SK-N-SH (cell line): Measurements from ENCODE around the gene EEIG1. TPM values are rescaled to one million over a fixed set of nuclear protein-coding genes. Genes with fewer than 3 reads are reported as not detected.

Experiments
- CTCF ChIA-PET: fragments of 300-600, 350-600 bp; formaldehyde crosslinking; extraction: SDS; loops from one replicate; lab custom pipeline; 2021; lab: Yijun Ruan, JAX
- POLR2A ChIA-PET: fragments of 350-600 bp; sonication (Branson Sonifier 250); formaldehyde crosslinking; extraction: SDS; loops from one replicate; lab custom pipeline; 2020; ENCODE audit warnings: antibody characterized with exemption, inconsistent platforms; lab: Yijun Ruan, JAX
- DNase-seq: peaks from one replicate; pipeline ENCODE4 v3.0.0; 2012
- H2AFZ ChIP-seq: fragments of 200-600 bp; sonication (generic); 2 replicates; pipeline ENCODE4 v1.8.1; 2016; ENCODE audit warnings: antibody characterized with exemption, mild to moderate bottlenecking, low read depth
- H3F3A ChIP-seq: fragments of 200-600 bp; sonication (generic); replicated peaks from 2 replicates; pipeline ENCODE3; 2016; ENCODE audit warnings: antibody characterized with exemption, mild to moderate bottlenecking; ENCODE audit not compliant: insufficient read depth
- H3K27ac ChIP-seq, 2 experiments: fragments of 200-500 bp in 1 of 2; fragments of 200-600 bp in 1 of 2; sonication (Bioruptor generic) in 1 of 2; sonication (generic), shearing (Covaris generic) in 1 of 2; 2 replicates each; pipeline versions ENCODE4 v1.5.1 to v1.6.1; 2014 to 2016; ENCODE audit warnings: low read depth in 2 of 2, inconsistent platforms in 1 of 2, low read length in 1 of 2, mild to moderate bottlenecking in 1 of 2, mixed read lengths in 1 of 2
- H3K27me3 ChIP-seq: fragments of 200-600 bp; sonication (generic), shearing (Covaris generic); 2 replicates; pipeline ENCODE4 v1.6.1; 2016; ENCODE audit warnings: mixed run types; ENCODE audit not compliant: insufficient read depth
- H3K36me3 ChIP-seq, 2 experiments: fragments of 200-500 bp in 1 of 2; fragments of 200-600 bp in 1 of 2; sonication (Bioruptor generic) in 1 of 2; sonication (generic) in 1 of 2; replicated peaks in 1 of 2; 2 replicates each; pipeline versions ENCODE3 to v1.5.1; 2014 to 2016; ENCODE audit warnings: low read length in 1 of 2, mild to moderate bottlenecking in 1 of 2; ENCODE audit not compliant: insufficient read depth in 2 of 2, control insufficient read depth in 1 of 2
- H3K4me1 ChIP-seq, 2 experiments: fragments of 200-500 bp in 1 of 2; fragments of 200-600 bp in 1 of 2; sonication (Bioruptor generic) in 1 of 2; sonication (generic), shearing (Covaris generic) in 1 of 2; 2 replicates each; pipeline versions ENCODE4 v1.5.1 to v1.6.1; 2014 to 2016; ENCODE audit warnings: low read depth in 1 of 2, low read length in 1 of 2, mixed run types in 1 of 2; ENCODE audit not compliant: insufficient read depth in 2 of 2, control insufficient read depth in 1 of 2
- H3K4me2 ChIP-seq: fragments of 200-600 bp; sonication (generic), shearing (Covaris generic); 2 replicates; pipeline ENCODE4 v1.6.1; 2017; ENCODE audit warnings: mixed run types
- H3K4me3 ChIP-seq, 2 experiments: fragments of 200-500 bp in 1 of 2; fragments of 200-600 bp in 1 of 2; sonication (Bioruptor generic) in 1 of 2; sonication (generic), shearing (Covaris generic) in 1 of 2; 2 replicates each; pipeline versions ENCODE4 v1.5.1 to v1.8.1; 2014 to 2016; ENCODE audit warnings: low read depth in 2 of 2, inconsistent platforms in 1 of 2, low read length in 1 of 2, mild to moderate bottlenecking in 1 of 2, mixed read lengths in 1 of 2, moderate library complexity in 1 of 2
- H3K79me2 ChIP-seq: fragments of 200-600 bp; sonication (generic); 2 replicates; pipeline ENCODE4 v1.8.1; 2017; ENCODE audit warnings: mild to moderate bottlenecking; ENCODE audit not compliant: insufficient read depth
- H3K9ac ChIP-seq: fragments of 200-600 bp; sonication (generic); 2 replicates; pipeline ENCODE4 v1.6.1; 2017; ENCODE audit warnings: mixed run types
- H3K9me2 ChIP-seq: fragments of 200-600 bp; sonication (generic); 2 replicates; pipeline ENCODE4 v1.6.1; 2017; ENCODE audit warnings: mixed run types
- H3K9me3 ChIP-seq: fragments of 200-600 bp; sonication (generic); 2 replicates; pipeline ENCODE4 v1.6.1; 2017; ENCODE audit warnings: mixed run types, mild to moderate bottlenecking, moderate library complexity
- H4K20me1 ChIP-seq: fragments of 200-600 bp; sonication (generic); 2 replicates; pipeline ENCODE4 v1.6.1; 2017; ENCODE audit warnings: mild to moderate bottlenecking, mixed run types; ENCODE audit not compliant: insufficient read depth
- ELF1 ChIP-seq: IDR thresholded peaks from 2 replicates; pipeline ENCODE4 v1.4.0; 2012
- EP300 ChIP-seq, 2 experiments: IDR thresholded peaks; 2 replicates each; pipeline versions ENCODE4 v1.4.0 to v1.6.1; 2012; ENCODE audit warnings: borderline replicate concordance in 1 of 2, low read depth in 1 of 2, low read length in 1 of 2
- EZH2phosphoT487 ChIP-seq: fragments of 200-600 bp; sonication (generic); IDR thresholded peaks from 2 replicates; pipeline ENCODE4 v1.6.1; 2017; ENCODE audit warnings: low read depth, mixed run types, mild to moderate bottlenecking, antibody characterized with exemption, moderate library complexity, borderline replicate concordance
- FOXJ3 ChIP-seq: sonication (generic); formaldehyde crosslinking; IDR thresholded peaks from 2 replicates; pipeline ENCODE4 v1.5.1; 2020; ENCODE audit warnings: mild to moderate bottlenecking, missing genetic modification reagents
- FOXM1 ChIP-seq: IDR thresholded peaks from 2 replicates; pipeline ENCODE4 v1.4.0; 2012; ENCODE audit warnings: low read depth, mild to moderate bottlenecking
- GABPA ChIP-seq: IDR thresholded peaks from 2 replicates; pipeline ENCODE4 v1.4.0; 2012; ENCODE audit warnings: low read depth, mild to moderate bottlenecking
- GATA2 ChIP-seq: sonication (generic); formaldehyde crosslinking; IDR thresholded peaks from 2 replicates; pipeline ENCODE4 v1.5.0; 2020; ENCODE audit warnings: mild to moderate bottlenecking, missing genetic modification reagents
- JUND ChIP-seq: IDR thresholded peaks from 2 replicates; pipeline ENCODE4 v1.4.0; 2012
- MEF2A ChIP-seq: IDR thresholded peaks from 2 replicates; pipeline ENCODE4 v1.4.0; 2012; ENCODE audit warnings: low read depth, borderline replicate concordance
- NFIC ChIP-seq: IDR thresholded peaks from 2 replicates; pipeline ENCODE4 v1.4.0; 2012; ENCODE audit warnings: borderline replicate concordance
- NRF1 ChIP-seq: IDR thresholded peaks from 2 replicates; pipeline ENCODE4 v1.6.1; 2012; ENCODE audit warnings: low read depth, mild to moderate bottlenecking, low read length
- RAD21 ChIP-seq: IDR thresholded peaks from 2 replicates; pipeline ENCODE4 v1.6.1; 2012; ENCODE audit warnings: mild to moderate bottlenecking, low read length
- RFX5 ChIP-seq: IDR thresholded peaks from 2 replicates; pipeline ENCODE4 v1.6.1; 2012; ENCODE audit warnings: mild to moderate bottlenecking, improper control_type of control experiment, low read length
- RXRA ChIP-seq: IDR thresholded peaks from 2 replicates; pipeline ENCODE4 v1.4.0; 2012; ENCODE audit warnings: low read depth, mild to moderate bottlenecking, borderline replicate concordance
- SIN3A ChIP-seq: IDR thresholded peaks from 2 replicates; pipeline ENCODE4 v1.6.1; 2012; ENCODE audit warnings: low read depth, mild to moderate bottlenecking, low read length, moderate library complexity, borderline replicate concordance
- SMC3 ChIP-seq: IDR thresholded peaks from 2 replicates; pipeline ENCODE4 v1.6.1; 2012; ENCODE audit warnings: low read depth, low read length, improper control_type of control experiment
- TEAD4 ChIP-seq: IDR thresholded peaks from 2 replicates; pipeline ENCODE4 v1.4.0; 2012; ENCODE audit warnings: mild to moderate bottlenecking, borderline replicate concordance; ENCODE audit not compliant: insufficient read depth
- YY1 ChIP-seq: IDR thresholded peaks from 2 replicates; pipeline ENCODE4 v1.4.0; 2012; ENCODE audit warnings: low read depth, mild to moderate bottlenecking
- WGBS: methylation state at CpG from one replicate; pipeline ENCODE4 v1.1.6; 2017; ENCODE audit warnings: low lambda C conversion rate; 5-methylcytosine and 5-hydroxymethylcytosine counted together
- polyA plus RNA-seq, 3 experiments: library from polyadenylated mRNA; depleted of rRNA; stranded (reverse); fragments of >200 nt; gene quantifications; 2 replicates each; pipeline ENCODE4 v1.2.3, GENCODE V29; 2012
- TF ChIP-seq, protein P1 (sequence below): fragments of 150-350 bp; IDR thresholded peaks from 2 replicates; pipeline ENCODE4 v1.6.1; 2017; ENCODE audit warnings: antibody characterized with exemption, low read length, low read depth, borderline replicate concordance
- TF ChIP-seq, protein P2 (sequence below): IDR thresholded peaks from 2 replicates; pipeline ENCODE4 v1.4.0; 2012; ENCODE audit warnings: low read depth, borderline replicate concordance
- TF ChIP-seq, protein P3 (sequence below): IDR thresholded peaks from 2 replicates; pipeline ENCODE4; 2012
- TF ChIP-seq, protein P4 (sequence below): IDR thresholded peaks from 2 replicates; pipeline ENCODE4 v1.4.0; 2012; ENCODE audit warnings: low read depth
- TF ChIP-seq, protein P5 (sequence below): fragments of 200-600 bp; sonication (generic); IDR thresholded peaks from 2 replicates; pipeline ENCODE4 v1.6.1; 2017; ENCODE audit warnings: antibody characterized with exemption, mild to moderate bottlenecking, moderate library complexity

The EEIG1 gene
- polyA plus RNA-seq, 1 of the 3 experiments (the other 2 are of a cell fraction) = 26.2 TPM

DNA sequence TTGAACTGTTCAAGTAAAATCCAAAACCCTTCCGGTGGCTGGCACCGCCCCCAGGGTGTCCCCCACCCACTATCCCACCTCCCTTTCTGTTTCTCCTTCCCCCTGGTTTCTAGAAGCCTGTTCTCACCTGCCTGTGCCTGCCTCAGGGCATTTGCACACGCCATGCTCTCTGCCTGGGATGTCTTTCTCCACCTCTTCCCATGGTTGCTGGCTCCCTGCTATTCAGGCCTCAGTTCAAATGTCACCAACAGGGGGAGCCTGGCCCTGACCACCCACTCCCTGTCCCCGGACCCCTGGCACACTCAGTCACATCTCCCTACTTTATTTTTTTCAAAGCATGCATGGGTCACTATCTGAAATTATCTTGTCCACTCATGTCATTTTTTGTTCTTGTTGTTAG lies 39.9 kb upstream of the EEIG1 start:
- CTCF ChIA-PET = interaction anchor here (0.6 to 6.5 kb wide), 11 partner anchors 10 to 97 kb away, joined by 3 to 35 read pairs (median 4); no protein-coding TSS in a partner anchor
- WGBS = 85% methylated on average over 4 of the region's 4 CpGs
- no peak overlapping the region for H3K27ac ChIP-seq
- H3K79me2 ChIP-seq = no peaks in the 10 kb centered on the region
- no peaks in the 10 kb centered on the region for H3K9me2 ChIP-seq
- TF ChIP-seq NRF1 (no peak), SIN3A (no peak), NFIC (no peak), RAD21 (peak; percentile 37), FOXJ3 (CRISPR knock-in tag) (no peak), FOXM1 (no peak), TEAD4 (no peak), ELF1 (no peak), RFX5 (no peak), GABPA (no peak), SMC3 (peak; percentile 6; the same call in 1 of the 2 replicates), RXRA (no peak), JUND (no peak), MEF2A (no peak), EZH2phosphoT487 (no peak), YY1 (no peak), GATA2 (CRISPR knock-in tag) (no peak), EP300 (IDR thresholded peaks at IDR 0.05; ENCODE audit: borderline replicate concordance in 1 of 2, low read depth in 1 of 2, low read length in 1 of 2) (no peak)
- TF ChIP-seq, protein P1, sequence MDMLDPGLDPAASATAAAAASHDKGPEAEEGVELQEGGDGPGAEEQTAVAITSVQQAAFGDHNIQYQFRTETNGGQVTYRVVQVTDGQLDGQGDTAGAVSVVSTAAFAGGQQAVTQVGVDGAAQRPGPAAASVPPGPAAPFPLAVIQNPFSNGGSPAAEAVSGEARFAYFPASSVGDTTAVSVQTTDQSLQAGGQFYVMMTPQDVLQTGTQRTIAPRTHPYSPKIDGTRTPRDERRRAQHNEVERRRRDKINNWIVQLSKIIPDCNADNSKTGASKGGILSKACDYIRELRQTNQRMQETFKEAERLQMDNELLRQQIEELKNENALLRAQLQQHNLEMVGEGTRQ = no peak
- TF ChIP-seq, protein P2, sequence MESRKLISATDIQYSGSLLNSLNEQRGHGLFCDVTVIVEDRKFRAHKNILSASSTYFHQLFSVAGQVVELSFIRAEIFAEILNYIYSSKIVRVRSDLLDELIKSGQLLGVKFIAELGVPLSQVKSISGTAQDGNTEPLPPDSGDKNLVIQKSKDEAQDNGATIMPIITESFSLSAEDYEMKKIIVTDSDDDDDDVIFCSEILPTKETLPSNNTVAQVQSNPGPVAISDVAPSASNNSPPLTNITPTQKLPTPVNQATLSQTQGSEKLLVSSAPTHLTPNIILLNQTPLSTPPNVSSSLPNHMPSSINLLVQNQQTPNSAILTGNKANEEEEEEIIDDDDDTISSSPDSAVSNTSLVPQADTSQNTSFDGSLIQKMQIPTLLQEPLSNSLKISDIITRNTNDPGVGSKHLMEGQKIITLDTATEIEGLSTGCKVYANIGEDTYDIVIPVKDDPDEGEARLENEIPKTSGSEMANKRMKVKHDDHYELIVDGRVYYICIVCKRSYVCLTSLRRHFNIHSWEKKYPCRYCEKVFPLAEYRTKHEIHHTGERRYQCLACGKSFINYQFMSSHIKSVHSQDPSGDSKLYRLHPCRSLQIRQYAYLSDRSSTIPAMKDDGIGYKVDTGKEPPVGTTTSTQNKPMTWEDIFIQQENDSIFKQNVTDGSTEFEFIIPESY = no peak
- TF ChIP-seq, protein P3, sequence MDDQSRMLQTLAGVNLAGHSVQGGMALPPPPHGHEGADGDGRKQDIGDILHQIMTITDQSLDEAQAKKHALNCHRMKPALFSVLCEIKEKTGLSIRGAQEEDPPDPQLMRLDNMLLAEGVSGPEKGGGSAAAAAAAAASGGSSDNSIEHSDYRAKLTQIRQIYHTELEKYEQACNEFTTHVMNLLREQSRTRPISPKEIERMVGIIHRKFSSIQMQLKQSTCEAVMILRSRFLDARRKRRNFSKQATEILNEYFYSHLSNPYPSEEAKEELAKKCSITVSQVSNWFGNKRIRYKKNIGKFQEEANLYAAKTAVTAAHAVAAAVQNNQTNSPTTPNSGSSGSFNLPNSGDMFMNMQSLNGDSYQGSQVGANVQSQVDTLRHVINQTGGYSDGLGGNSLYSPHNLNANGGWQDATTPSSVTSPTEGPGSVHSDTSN = no peak
- TF ChIP-seq, protein P4, sequence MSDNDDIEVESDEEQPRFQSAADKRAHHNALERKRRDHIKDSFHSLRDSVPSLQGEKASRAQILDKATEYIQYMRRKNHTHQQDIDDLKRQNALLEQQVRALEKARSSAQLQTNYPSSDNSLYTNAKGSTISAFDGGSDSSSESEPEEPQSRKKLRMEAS = no peak
- TF ChIP-seq, protein P5, sequence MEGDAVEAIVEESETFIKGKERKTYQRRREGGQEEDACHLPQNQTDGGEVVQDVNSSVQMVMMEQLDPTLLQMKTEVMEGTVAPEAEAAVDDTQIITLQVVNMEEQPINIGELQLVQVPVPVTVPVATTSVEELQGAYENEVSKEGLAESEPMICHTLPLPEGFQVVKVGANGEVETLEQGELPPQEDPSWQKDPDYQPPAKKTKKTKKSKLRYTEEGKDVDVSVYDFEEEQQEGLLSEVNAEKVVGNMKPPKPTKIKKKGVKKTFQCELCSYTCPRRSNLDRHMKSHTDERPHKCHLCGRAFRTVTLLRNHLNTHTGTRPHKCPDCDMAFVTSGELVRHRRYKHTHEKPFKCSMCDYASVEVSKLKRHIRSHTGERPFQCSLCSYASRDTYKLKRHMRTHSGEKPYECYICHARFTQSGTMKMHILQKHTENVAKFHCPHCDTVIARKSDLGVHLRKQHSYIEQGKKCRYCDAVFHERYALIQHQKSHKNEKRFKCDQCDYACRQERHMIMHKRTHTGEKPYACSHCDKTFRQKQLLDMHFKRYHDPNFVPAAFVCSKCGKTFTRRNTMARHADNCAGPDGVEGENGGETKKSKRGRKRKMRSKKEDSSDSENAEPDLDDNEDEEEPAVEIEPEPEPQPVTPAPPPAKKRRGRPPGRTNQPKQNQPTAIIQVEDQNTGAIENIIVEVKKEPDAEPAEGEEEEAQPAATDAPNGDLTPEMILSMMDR = peak; percentile 39
- H4K20me1 ChIP-seq = no peaks in the 10 kb centered on the region
- DNase-seq = peak; percentile 57
- POLR2A ChIA-PET = no interaction called here
- no peak overlapping the region for H3K9ac ChIP-seq
- no peaks in the 10 kb centered on the region for H3K27me3 ChIP-seq
- H3F3A ChIP-seq = peaks cover 3% of the 10 kb centered on the region
- peaks cover 3% of the 10 kb centered on the region in 2 experiments; a peak in 2 of 4 replicates for H3K4me1 ChIP-seq
- no peaks in the 10 kb centered on the region for H3K9me3 ChIP-seq
- no peak overlapping the region for H2AFZ ChIP-seq
- no peak overlapping the region for H3K4me3 ChIP-seq
- no peaks in the 10 kb centered on the region for H3K36me3 ChIP-seq
- H3K4me2 ChIP-seq = no peak overlapping the region
